ENCODE results near the gene KCNH6. TPM values are rescaled to one million over a fixed set of nuclear protein-coding genes. Genes with fewer than 3 reads are reported as not detected.

Gene KCNH6
- total and polyA plus RNA-seq, 9 donors = 0.04 to 0.19 (median 0.11) TPM; not detected in 5

GRCh38 chr17:63487014-63487339 lies 36.2 kb upstream of the KCNH6 start:
- DNase-seq = no peak
- no peaks in the 10 kb centered on the region for H3K36me3 ChIP-seq (ENCODE audit: control insufficient read depth, insufficient read depth, low read length)
- WGBS (ENCODE audit: insufficient coverage) = 82% methylated on average over 9 of the region's 11 CpGs
- no peak overlapping the region for H3K4me3 ChIP-seq (ENCODE audit: low read length)
- no peaks in the 10 kb centered on the region for H3K4me1 ChIP-seq (ENCODE audit: control insufficient read depth, insufficient read depth, low read length)
- no peak overlapping the region for H3K27ac ChIP-seq (ENCODE audit: low read length)
- peaks cover 3% of the 10 kb centered on the region for H3K27me3 ChIP-seq (ENCODE audit: control insufficient read depth, insufficient read depth, low read length)
- H3K9me3 ChIP-seq (replicated peaks; ENCODE audit: control insufficient read depth, low read depth, low read length) = no peaks in the 10 kb centered on the region

DNA sequence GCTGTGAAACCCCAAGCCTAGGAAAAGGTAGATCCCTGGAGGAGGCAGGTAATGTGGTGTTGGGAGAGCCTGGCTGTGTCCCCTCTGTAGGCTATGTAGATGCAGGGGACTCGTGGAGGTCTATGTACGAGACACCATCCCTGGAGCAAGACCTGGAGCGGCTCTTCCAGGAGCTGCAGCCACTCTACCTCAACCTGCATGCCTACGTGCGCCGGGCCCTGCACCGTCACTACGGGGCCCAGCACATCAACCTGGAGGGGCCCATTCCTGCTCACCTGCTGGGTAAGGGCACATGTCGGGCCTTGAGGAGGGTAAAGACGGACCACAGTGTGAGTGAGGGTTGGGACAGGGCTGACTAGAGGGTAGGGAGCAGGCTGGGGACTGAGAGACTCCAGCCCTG lies 34.3 kb upstream of the KCNH6 start:
- H3K27ac ChIP-seq (ENCODE audit: low read length) = no peak overlapping the region
- H3K4me1 ChIP-seq (ENCODE audit: control insufficient read depth, insufficient read depth, low read length) = no peaks in the 10 kb centered on the region
- no peaks in the 10 kb centered on the region for H3K36me3 ChIP-seq (ENCODE audit: control insufficient read depth, insufficient read depth, low read length)
- 89% methylated on average over 8 of the region's 10 CpGs for WGBS (ENCODE audit: insufficient coverage)
- peaks cover 5% of the 10 kb centered on the region for H3K27me3 ChIP-seq (ENCODE audit: control insufficient read depth, insufficient read depth, low read length)
- H3K9me3 ChIP-seq (replicated peaks; ENCODE audit: control insufficient read depth, low read depth, low read length) = no peaks in the 10 kb centered on the region
- no peak overlapping the region for H3K4me3 ChIP-seq (ENCODE audit: low read length)
- no peak for DNase-seq

DNA sequence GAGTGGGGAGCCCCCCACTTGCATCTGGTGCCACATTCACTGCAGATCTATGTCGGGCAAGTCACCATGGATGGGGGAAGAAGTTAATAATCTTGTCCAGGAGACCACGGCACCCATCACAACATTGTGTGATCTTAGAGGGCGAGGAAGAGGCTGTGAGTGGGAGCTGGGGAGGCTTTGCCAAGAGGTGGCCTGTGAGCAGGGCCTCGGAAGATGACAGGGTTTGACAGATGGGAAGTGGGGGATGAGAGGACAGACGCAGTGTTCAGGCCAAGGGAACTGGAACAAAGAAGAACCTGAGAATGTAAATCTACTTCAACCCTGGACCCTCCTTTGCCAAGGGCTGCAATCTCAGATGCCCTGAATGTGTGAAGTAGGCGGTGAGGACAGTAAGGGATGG lies 33.9 kb upstream of the KCNH6 start:
- 82% methylated on average over 4 of the region's 6 CpGs for WGBS (ENCODE audit: insufficient coverage)
- H3K36me3 ChIP-seq (ENCODE audit: control insufficient read depth, insufficient read depth, low read length) = no peaks in the 10 kb centered on the region
- no peaks in the 10 kb centered on the region for H3K9me3 ChIP-seq (replicated peaks; ENCODE audit: control insufficient read depth, low read depth, low read length)
- H3K4me1 ChIP-seq (ENCODE audit: control insufficient read depth, insufficient read depth, low read length) = no peaks in the 10 kb centered on the region
- no peak for DNase-seq
- H3K27ac ChIP-seq (ENCODE audit: low read length) = no peak overlapping the region
- H3K27me3 ChIP-seq (ENCODE audit: control insufficient read depth, insufficient read depth, low read length) = peaks cover 5% of the 10 kb centered on the region
- no peak overlapping the region for H3K4me3 ChIP-seq (ENCODE audit: low read length)

- DNase-seq = no peak
- no peaks in the 10 kb centered on the region for H3K36me3 ChIP-seq (ENCODE audit: control insufficient read depth, insufficient read depth, low read length)
- H3K27ac ChIP-seq (ENCODE audit: low read length) = no peak overlapping the region
- no peaks in the 10 kb centered on the region for H3K9me3 ChIP-seq (replicated peaks; ENCODE audit: control insufficient read depth, low read depth, low read length)
- peaks cover 5% of the 10 kb centered on the region for H3K27me3 ChIP-seq (ENCODE audit: control insufficient read depth, insufficient read depth, low read length)
- H3K4me3 ChIP-seq (ENCODE audit: low read length) = no peak overlapping the region
- WGBS (ENCODE audit: insufficient coverage) = 51% methylated on average over 5 of the region's 10 CpGs
- H3K4me1 ChIP-seq (ENCODE audit: control insufficient read depth, insufficient read depth, low read length) = peaks cover 2% of the 10 kb centered on the region
Observed at GRCh38 chr17:63490329-63490728, 32.8 kb upstream of the KCNH6 start.

DNA sequence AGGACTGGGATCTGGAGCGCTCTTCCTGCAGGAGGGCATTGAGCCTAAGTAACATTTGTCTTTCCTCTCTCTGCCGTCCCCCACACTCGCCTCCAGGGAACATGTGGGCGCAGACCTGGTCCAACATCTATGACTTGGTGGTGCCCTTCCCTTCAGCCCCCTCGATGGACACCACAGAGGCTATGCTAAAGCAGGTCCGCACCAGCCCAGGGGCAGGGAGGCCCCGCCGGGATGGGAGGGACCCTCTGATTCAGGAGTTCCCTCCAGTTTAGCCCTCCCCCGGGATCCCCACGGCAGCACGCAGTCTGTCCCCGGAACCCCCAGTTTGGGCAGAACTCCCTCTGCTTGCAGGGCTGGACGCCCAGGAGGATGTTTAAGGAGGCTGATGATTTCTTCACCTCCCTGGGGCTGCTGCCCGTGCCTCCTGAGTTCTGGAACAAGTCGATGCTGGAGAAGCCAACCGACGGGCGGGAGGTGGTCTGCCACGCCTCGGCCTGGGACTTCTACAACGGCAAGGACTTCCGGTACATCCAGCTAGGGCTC lies 32.2 kb upstream of the KCNH6 start:
- Histone ChIP-seq H3K4me3 (ENCODE audit: low read length) (no peak overlapping the region), H3K27ac (ENCODE audit: low read length) (no peak overlapping the region), H3K36me3 (ENCODE audit: control insufficient read depth, insufficient read depth, low read length) (no peaks in the 10 kb centered on the region), H3K27me3 (ENCODE audit: control insufficient read depth, insufficient read depth, low read length) (peaks cover 5% of the 10 kb centered on the region), H3K4me1 (ENCODE audit: control insufficient read depth, insufficient read depth, low read length) (peaks cover 7% of the 10 kb centered on the region), H3K9me3 (replicated peaks; ENCODE audit: control insufficient read depth, low read depth, low read length) (no peaks in the 10 kb centered on the region)
- no peak for DNase-seq
- 80% methylated on average over 22 of the region's 22 CpGs for WGBS (ENCODE audit: insufficient coverage)

GRCh38 chr17:63491413-63491812 lies 31.7 kb upstream of the KCNH6 start:
- WGBS (ENCODE audit: insufficient coverage) = 78% methylated on average over 8 of the region's 8 CpGs

GRCh38 chr17:63491977-63492618 lies 31.1 kb upstream of the KCNH6 start:
- H3K4me1 ChIP-seq (ENCODE audit: control insufficient read depth, insufficient read depth, low read length) = peaks cover 10% of the 10 kb centered on the region
- peaks cover 5% of the 10 kb centered on the region for H3K27me3 ChIP-seq (ENCODE audit: control insufficient read depth, insufficient read depth, low read length)
- H3K9me3 ChIP-seq (replicated peaks; ENCODE audit: control insufficient read depth, low read depth, low read length) = no peaks in the 10 kb centered on the region
- H3K27ac ChIP-seq (ENCODE audit: low read length) = no peak overlapping the region
- 56% methylated on average over 4 of the region's 10 CpGs for WGBS (ENCODE audit: insufficient coverage)
- no peak overlapping the region for H3K4me3 ChIP-seq (ENCODE audit: low read length)
- no peak for DNase-seq
- no peaks in the 10 kb centered on the region for H3K36me3 ChIP-seq (ENCODE audit: control insufficient read depth, insufficient read depth, low read length)

More at GRCh38 chr17:63491413-63491812, 31.7 kb upstream of the KCNH6 start:
- Histone ChIP-seq H3K4me1 (ENCODE audit: control insufficient read depth, insufficient read depth, low read length) (peaks cover 10% of the 10 kb centered on the region), H3K27me3 (ENCODE audit: control insufficient read depth, insufficient read depth, low read length) (peaks cover 5% of the 10 kb centered on the region), H3K27ac (ENCODE audit: low read length) (no peak overlapping the region), H3K36me3 (ENCODE audit: control insufficient read depth, insufficient read depth, low read length) (no peaks in the 10 kb centered on the region), H3K4me3 (ENCODE audit: low read length) (no peak overlapping the region), H3K9me3 (replicated peaks; ENCODE audit: control insufficient read depth, low read depth, low read length) (no peaks in the 10 kb centered on the region)
- no peak for DNase-seq

GRCh38 chr17:63492940-63493339 lies 30.2 kb upstream of the KCNH6 start:
- no peak overlapping the region for H3K27ac ChIP-seq (ENCODE audit: low read length)
- H3K4me3 ChIP-seq (ENCODE audit: low read length) = no peak overlapping the region
- H3K9me3 ChIP-seq (replicated peaks; ENCODE audit: control insufficient read depth, low read depth, low read length) = no peaks in the 10 kb centered on the region
- WGBS (ENCODE audit: insufficient coverage) = 87% methylated on average over 6 of the region's 6 CpGs
- H3K27me3 ChIP-seq (ENCODE audit: control insufficient read depth, insufficient read depth, low read length) = peaks cover 3% of the 10 kb centered on the region
- H3K36me3 ChIP-seq (ENCODE audit: control insufficient read depth, insufficient read depth, low read length) = no peaks in the 10 kb centered on the region
- H3K4me1 ChIP-seq (ENCODE audit: control insufficient read depth, insufficient read depth, low read length) = peaks cover 10% of the 10 kb centered on the region
- DNase-seq = no peak

DNA sequence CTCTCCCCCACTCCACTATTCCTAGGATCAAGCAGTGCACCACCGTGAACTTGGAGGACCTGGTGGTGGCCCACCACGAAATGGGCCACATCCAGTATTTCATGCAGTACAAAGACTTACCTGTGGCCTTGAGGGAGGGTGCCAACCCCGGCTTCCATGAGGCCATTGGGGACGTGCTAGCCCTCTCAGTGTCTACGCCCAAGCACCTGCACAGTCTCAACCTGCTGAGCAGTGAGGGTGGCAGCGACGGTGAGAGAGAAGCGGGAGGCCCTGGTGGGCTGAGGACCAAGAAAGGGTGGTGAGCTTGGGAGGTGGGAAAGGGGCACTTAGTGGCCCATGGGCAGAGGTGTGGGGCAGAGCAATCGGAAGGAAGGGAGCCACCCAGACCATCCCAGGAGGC lies 29.7 kb upstream of the KCNH6 start:
- no peaks in the 10 kb centered on the region for H3K9me3 ChIP-seq (replicated peaks; ENCODE audit: control insufficient read depth, low read depth, low read length)
- no peaks in the 10 kb centered on the region for H3K36me3 ChIP-seq (ENCODE audit: control insufficient read depth, insufficient read depth, low read length)
- H3K4me1 ChIP-seq (ENCODE audit: control insufficient read depth, insufficient read depth, low read length) = peaks cover 10% of the 10 kb centered on the region
- DNase-seq = no peak
- 90% methylated on average over 8 of the region's 9 CpGs for WGBS (ENCODE audit: insufficient coverage)
- H3K4me3 ChIP-seq (ENCODE audit: low read length) = no peak overlapping the region
- H3K27ac ChIP-seq (ENCODE audit: low read length) = no peak overlapping the region
- H3K27me3 ChIP-seq (ENCODE audit: control insufficient read depth, insufficient read depth, low read length) = peaks cover 3% of the 10 kb centered on the region

DNA sequence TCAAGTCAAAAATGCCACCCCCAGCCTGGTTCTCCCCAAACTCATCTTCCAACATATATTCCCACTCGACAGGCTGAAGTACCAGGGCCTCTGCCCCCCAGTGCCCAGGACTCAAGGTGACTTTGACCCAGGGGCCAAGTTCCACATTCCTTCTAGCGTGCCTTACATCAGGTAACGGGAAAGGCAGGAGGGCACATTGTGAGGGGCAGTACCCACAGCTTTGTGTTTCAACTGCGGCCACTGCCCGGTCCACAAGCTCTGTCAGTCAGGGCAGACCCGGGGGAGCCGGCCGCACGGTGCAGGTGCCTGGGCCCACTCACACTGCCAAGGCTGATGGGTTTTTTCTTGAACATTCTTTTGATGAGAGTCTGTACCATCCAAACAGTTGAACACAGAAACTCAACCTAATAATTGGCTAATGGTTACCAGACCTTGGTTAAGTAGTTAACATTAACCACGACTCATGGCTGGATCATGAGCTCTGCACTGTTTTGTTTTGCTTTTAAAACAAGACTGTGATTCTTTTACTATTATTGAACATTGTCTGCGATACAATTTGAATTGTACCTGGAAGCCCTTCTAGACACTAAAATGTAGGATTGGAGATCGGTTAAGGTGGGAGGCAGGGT lies 28.7 kb upstream of the KCNH6 start:
- H3K9me3 ChIP-seq (replicated peaks; ENCODE audit: control insufficient read depth, low read depth, low read length) = no peaks in the 10 kb centered on the region
- H3K4me3 ChIP-seq (ENCODE audit: low read length) = no peak overlapping the region
- peaks cover 3% of the 10 kb centered on the region for H3K27me3 ChIP-seq (ENCODE audit: control insufficient read depth, insufficient read depth, low read length)
- WGBS (ENCODE audit: insufficient coverage) = 66% methylated on average over 3 of the region's 12 CpGs
- no peaks in the 10 kb centered on the region for H3K36me3 ChIP-seq (ENCODE audit: control insufficient read depth, insufficient read depth, low read length)
- no peak for DNase-seq
- no peak overlapping the region for H3K27ac ChIP-seq (ENCODE audit: low read length)
- peaks cover 10% of the 10 kb centered on the region for H3K4me1 ChIP-seq (ENCODE audit: control insufficient read depth, insufficient read depth, low read length)

Data from muscle of leg (tissue), 11 donors.